GM23338 (cell line): Measurements from ENCODE around the gene WNT11. TPM values are rescaled to one million over a fixed set of nuclear protein-coding genes. Genes with fewer than 3 reads are reported as not detected.

Experiments
- ATAC-seq: fragments of 200-7000 bp; cut with Tn5 transposase; 3 replicates; pipeline ENCODE4 v1.9.1; 2020
- DNase-seq: peaks from one replicate; pipeline ENCODE4 v3.0.0-alpha.2; 2015; ENCODE audit warnings: low spot score
- H2AFZ ChIP-seq: fragments of 200-600 bp; sonication (generic); 2 replicates; pipeline ENCODE4 v1.8.0; 2016; ENCODE audit warnings: antibody characterized with exemption, mild to moderate bottlenecking, moderate library complexity
- H3F3A ChIP-seq: fragments of 200-600 bp; sonication (generic); replicated peaks from 2 replicates; pipeline ENCODE4 v1.8.0; 2017; ENCODE audit warnings: antibody characterized with exemption, mixed run types, low read depth
- H3K27ac ChIP-seq: fragments of 200-600 bp; sonication (generic); 2 replicates; pipeline ENCODE4 v1.6.1; 2016; ENCODE audit warnings: low read depth
- H3K27me3 ChIP-seq: fragments of 200-600 bp; sonication (generic); 2 replicates; pipeline ENCODE4 v1.8.0; 2016; ENCODE audit warnings: mild to moderate bottlenecking, mixed run types, moderate library complexity; ENCODE audit not compliant: insufficient read depth
- H3K36me3 ChIP-seq: fragments of 200-600 bp; sonication (generic); 2 replicates; pipeline ENCODE4 v1.8.0; 2016; ENCODE audit warnings: mild to moderate bottlenecking; ENCODE audit not compliant: insufficient read depth
- H3K4me1 ChIP-seq: fragments of 200-600 bp; sonication (generic); 2 replicates; pipeline ENCODE4 v1.8.0; 2016; ENCODE audit warnings: mild to moderate bottlenecking, moderate library complexity; ENCODE audit not compliant: insufficient read depth
- H3K4me2 ChIP-seq: fragments of 200-600 bp; sonication (generic); 2 replicates; pipeline ENCODE4 v1.7.1; 2017; ENCODE audit warnings: mixed run types
- H3K4me3 ChIP-seq: fragments of 200-600 bp; sonication (generic); 2 replicates; pipeline ENCODE4 v1.6.1; 2016; ENCODE audit warnings: mixed run types
- H3K79me2 ChIP-seq: fragments of 200-600 bp; sonication (generic); replicated peaks from 2 replicates; pipeline ENCODE4 v1.8.0; 2017; ENCODE audit warnings: mild to moderate bottlenecking; ENCODE audit not compliant: insufficient read depth
- H3K9me2 ChIP-seq: fragments of 200-600 bp; sonication (generic); 2 replicates; pipeline ENCODE4 v1.8.0; 2017; ENCODE audit not compliant: insufficient read depth
- H4K20me1 ChIP-seq: fragments of 200-600 bp; sonication (generic); replicated peaks from 2 replicates; pipeline ENCODE4 v1.8.0; 2017; ENCODE audit warnings: mild to moderate bottlenecking; ENCODE audit not compliant: insufficient read depth
- H3K27ac Mint-ChIP-seq: 2 replicates; pipeline ENCODE4 v1.8.0; 2020; ENCODE audit warnings: inconsistent platforms, mild to moderate bottlenecking, moderate library complexity, mixed read lengths
- H3K27me3 Mint-ChIP-seq: 3 replicates; pipeline ENCODE4 v1.8.0; 2022; ENCODE audit warnings: low read depth, mild to moderate bottlenecking, moderate library complexity, mixed read lengths, inconsistent platforms; ENCODE audit not compliant: insufficient read depth, poor library complexity
- H3K36me3 Mint-ChIP-seq: 3 replicates; pipeline ENCODE4 v1.8.0; 2021; ENCODE audit warnings: low read depth, mild to moderate bottlenecking, inconsistent platforms, moderate library complexity, mixed read lengths
- H3K4me1 Mint-ChIP-seq: 3 replicates; pipeline ENCODE4 v1.8.0; 2020; ENCODE audit warnings: mild to moderate bottlenecking, inconsistent platforms, mixed read lengths
- H3K4me3 Mint-ChIP-seq: 3 replicates; pipeline ENCODE4 v1.8.0; 2021; ENCODE audit warnings: moderate library complexity, mild to moderate bottlenecking, inconsistent platforms, mixed read lengths
- H3K9me3 Mint-ChIP-seq: 3 replicates; pipeline ENCODE4 v1.8.0; 2020; ENCODE audit warnings: moderate library complexity, mild to moderate bottlenecking, inconsistent platforms, mixed read lengths
- CREB1 ChIP-seq: fragments of 250-450 bp; sonication (Bioruptor Pico); IDR thresholded peaks from 2 replicates; pipeline ENCODE4 v1.5.0; 2020; ENCODE audit warnings: low read depth, mild to moderate bottlenecking, moderate library complexity
- CTCF ChIP-seq, 2 experiments: fragments of 200-600 bp in 1 of 2; sonication (generic) in 1 of 2; conservative IDR thresholded peaks; 2 replicates each; pipeline versions ENCODE4 v1.5.1 to v1.6.1; 2016 to 2017; ENCODE audit warnings: antibody characterized with exemption in 2 of 2, low read depth in 2 of 2, mild to moderate bottlenecking in 2 of 2, moderate library complexity in 1 of 2
- ETS1 ChIP-seq: IDR thresholded peaks from 2 replicates; pipeline ENCODE4 v1.6.1; 2016; ENCODE audit warnings: antibody characterized with exemption
- EZH2 ChIP-seq: fragments of 200-600 bp; sonication (generic); IDR thresholded peaks from one replicate; pipeline ENCODE4 v1.8.0; 2017; ENCODE audit warnings: antibody characterized with exemption, mild to moderate bottlenecking, low read depth; ENCODE audit not compliant: unreplicated experiment
- EZH2phosphoT487 ChIP-seq: fragments of 200-600 bp; sonication (generic); IDR thresholded peaks from one replicate; pipeline ENCODE4 v1.8.1; 2018; ENCODE audit warnings: antibody characterized with exemption; ENCODE audit not compliant: unreplicated experiment
- JUNB ChIP-seq: IDR thresholded peaks from one replicate; pipeline ENCODE4 v1.6.1; 2016; ENCODE audit warnings: antibody characterized with exemption; ENCODE audit not compliant: unreplicated experiment
- NANOG ChIP-seq: IDR thresholded peaks from 2 replicates; pipeline ENCODE4 v1.6.1; 2016; ENCODE audit warnings: antibody characterized with exemption, borderline replicate concordance
- POLR2AphosphoS5 ChIP-seq: IDR thresholded peaks from 2 replicates; pipeline ENCODE4 v1.6.1; 2016; ENCODE audit warnings: antibody characterized with exemption, low read depth
- REST ChIP-seq: IDR thresholded peaks from one replicate; pipeline ENCODE4 v1.6.1; 2018; ENCODE audit warnings: antibody characterized with exemption; ENCODE audit not compliant: unreplicated experiment
- STAT1 ChIP-seq: IDR thresholded peaks from one replicate; pipeline ENCODE4 v1.6.1; 2016; ENCODE audit warnings: antibody characterized with exemption; ENCODE audit not compliant: unreplicated experiment
- ZNF114 ChIP-seq: fragments of 250-450 bp; sonication (Bioruptor Pico); IDR thresholded peaks from 2 replicates; pipeline ENCODE4 v1.5.0; 2020; ENCODE audit warnings: mild to moderate bottlenecking, moderate library complexity
- ZNF331 ChIP-seq: fragments of 250-450 bp; sonication (Bioruptor Pico); IDR thresholded peaks from 2 replicates; pipeline ENCODE4 v1.5.0; 2020; ENCODE audit warnings: low read depth, mild to moderate bottlenecking, moderate library complexity
- ZNF462 ChIP-seq: fragments of 250-450 bp; sonication (Bioruptor Pico); IDR thresholded peaks from 2 replicates; pipeline ENCODE4 v1.5.0; 2020; ENCODE audit warnings: mild to moderate bottlenecking, moderate library complexity
- polyA plus RNA-seq: library from polyadenylated mRNA; unstranded; fragments of >200 nt; fragmentation: Nextera tagmentation; extraction: Ambion mirVana; gene quantifications from 2 replicates; pipeline ENCODE4 v1.2.1, GENCODE V29; 2016
- total RNA-seq: library from RNA; depleted of rRNA; stranded (reverse); fragments of >200 nt; shearing (Covaris generic); gene quantifications from 2 replicates; pipeline ENCODE4 v1.2.3, GENCODE V29; 2014

Gene WNT11
- total and polyA plus RNA-seq, 2 experiments from 2014 or later = 0.44 to 0.56 TPM

GRCh38 chr11:76221365-76221764, 15.1 kb upstream of the WNT11 start:
- H3F3A ChIP-seq = no peaks in the 10 kb centered on the region
- H3K36me3 Mint-ChIP-seq = no peaks in the 10 kb centered on the region

More at GRCh38 chr11:76221365-76221764, 15.1 kb upstream of the WNT11 start:
- Mint-ChIP-seq H3K27ac (no peak overlapping the region), H3K4me1 (peaks cover 8% of the 10 kb centered on the region), H3K9me3 (no peaks in the 10 kb centered on the region), H3K27me3 (peaks cover 8% of the 10 kb centered on the region), H3K4me3 (no peak overlapping the region)
- ATAC-seq (no peak), DNase-seq (no peak)
- Histone ChIP-seq H2AFZ (no peak overlapping the region), H3K27ac (no peak overlapping the region), H3K79me2 (no peaks in the 10 kb centered on the region), H3K36me3 (no peaks in the 10 kb centered on the region), H3K4me2 (no peak overlapping the region), H4K20me1 (no peaks in the 10 kb centered on the region), H3K4me1 (no peaks in the 10 kb centered on the region), H3K4me3 (no peak overlapping the region), H3K9me2 (no peaks in the 10 kb centered on the region), H3K27me3 (no peaks in the 10 kb centered on the region)
- TF ChIP-seq EZH2phosphoT487 (no peak), JUNB (no peak), NANOG (no peak), ZNF462 (CRISPR knock-in tag) (no peak), STAT1 (no peak), EZH2 (no peak), ZNF114 (CRISPR knock-in tag) (no peak), ETS1 (no peak), POLR2AphosphoS5 (no peak), ZNF331 (CRISPR knock-in tag) (no peak), CREB1 (CRISPR knock-in tag) (no peak), REST (no peak), CTCF (conservative IDR thresholded peaks at IDR 0.05; ENCODE audit: low read depth in 2 of 2) (no peak)
